ENCODE results near the gene PIP5K1A.
"Not testable (repeated sequence)": the region's sequence is repeated elsewhere in the genome, so short reads cannot be mapped to it uniquely, and the experiment has no call there.

Gene PIP5K1A

DNA sequence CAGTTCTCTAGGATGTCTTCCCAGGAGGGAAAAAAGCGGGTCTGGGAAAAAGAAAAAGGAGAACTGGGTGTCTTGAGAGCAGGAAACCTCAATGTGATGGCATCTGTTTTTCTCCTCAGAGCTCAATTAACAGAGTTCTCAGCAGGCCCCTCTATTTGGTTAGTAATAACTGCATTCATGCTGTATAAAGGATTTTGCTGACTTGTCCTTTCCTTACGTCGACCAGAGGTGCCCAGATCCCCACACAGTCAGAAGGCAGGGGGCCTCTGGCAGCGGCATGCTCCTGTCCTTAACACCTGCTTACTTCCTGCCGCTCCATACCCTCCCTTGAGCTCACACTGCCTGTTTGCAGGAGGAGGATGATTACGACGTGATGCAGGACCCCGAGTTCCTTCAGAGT, 68.5 kb downstream of the PIP5K1A start:
- DNase-seq, result no peak
- Histone ChIP-seq H3K4me2 (ENCODE audit: low read length) (no peak overlapping the region), H3K9ac (ENCODE audit: low read length) (no peak overlapping the region), H2BK120ac (ENCODE audit: insufficient read depth, low read length, poor library complexity) (no peak overlapping the region), H4K8ac (ENCODE audit: low read depth, low read length) (no peak overlapping the region), H2BK5ac (ENCODE audit: low read depth, low read length, poor library complexity) (no peak overlapping the region), H3K4ac (ENCODE audit: low read depth, low read length) (no peak overlapping the region), H3K14ac (ENCODE audit: low read length) (no peak overlapping the region), H3K27me3 (ENCODE audit: insufficient read depth, low read length) (no peaks in the 10 kb centered on the region), H3K36me3 (ENCODE audit: control insufficient read depth in 1 of 2, insufficient read depth in 2 of 2, low read length in 2 of 2) (peaks cover 39 to 52% of the 10 kb centered on the region in 2 experiments), H2AFZ (ENCODE audit: insufficient read depth, low read length, poor library complexity) (no peak overlapping the region), H3K79me2 (ENCODE audit: control insufficient read depth, insufficient read depth, low read length, poor library complexity) (no peaks in the 10 kb centered on the region), H2AK5ac (ENCODE audit: low read length) (no peak overlapping the region), H3K4me1 (ENCODE audit: control insufficient read depth in 1 of 2, insufficient read depth in 2 of 2, low read length in 2 of 2) (no peaks in the 10 kb centered on the region), H3K23ac (ENCODE audit: low read length) (no peak overlapping the region), H4K12ac (ENCODE audit: low read depth, low read length) (no peak overlapping the region), H2BK12ac (ENCODE audit: low read length) (no peak overlapping the region), H3K4me3 (ENCODE audit: low read depth, low read length) (no peak overlapping the region), H4K91ac (ENCODE audit: low read depth, low read length) (no peak overlapping the region), H3K9me3 (ENCODE audit: insufficient read depth, low read depth, low read length) (no peaks in the 10 kb centered on the region), H3K18ac (ENCODE audit: low read length) (no peak overlapping the region), H3K27ac (ENCODE audit: low read depth, low read length) (no peak overlapping the region), H3K79me1 (ENCODE audit: low read length) (no peaks in the 10 kb centered on the region)
- no CpG with 5 or more reads among the region's 8 CpGs for WGBS (ENCODE audit: extremely low coverage, insufficient coverage, insufficient read length)

DNA sequence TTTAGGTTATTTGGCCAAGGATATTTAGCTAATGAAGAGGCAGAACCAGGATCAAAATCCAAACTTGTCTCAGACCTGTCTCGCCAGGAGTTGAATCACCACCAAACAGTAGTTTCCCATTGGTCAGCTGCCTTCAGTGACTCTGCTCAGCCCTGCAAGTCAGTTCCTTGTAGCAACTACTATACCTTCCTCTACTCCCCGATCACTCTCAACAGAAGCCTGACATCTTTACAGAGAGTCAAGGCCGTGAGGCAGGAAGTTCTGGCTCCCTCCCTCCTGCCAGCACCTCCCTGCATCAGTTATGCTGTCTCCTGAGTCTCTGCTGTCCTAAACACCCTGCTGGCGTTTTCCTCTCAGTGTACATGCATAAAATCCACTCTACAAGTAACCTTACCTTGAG, 69.4 kb downstream of the PIP5K1A start:
- Histone ChIP-seq H2AK5ac (ENCODE audit: low read length) (no peak overlapping the region), H4K91ac (ENCODE audit: low read depth, low read length) (no peak overlapping the region), H3K79me1 (ENCODE audit: low read length) (no peaks in the 10 kb centered on the region), H3K79me2 (ENCODE audit: control insufficient read depth, insufficient read depth, low read length, poor library complexity) (no peaks in the 10 kb centered on the region), H3K9me3 (ENCODE audit: insufficient read depth, low read depth, low read length) (no peaks in the 10 kb centered on the region), H3K27me3 (ENCODE audit: insufficient read depth, low read length) (no peaks in the 10 kb centered on the region), H3K9ac (ENCODE audit: low read length) (no peak overlapping the region), H3K4me2 (ENCODE audit: low read length) (no peak overlapping the region), H3K4ac (ENCODE audit: low read depth, low read length) (no peak overlapping the region), H3K18ac (ENCODE audit: low read length) (no peak overlapping the region), H2BK12ac (ENCODE audit: low read length) (no peak overlapping the region), H3K14ac (ENCODE audit: low read length) (no peak overlapping the region), H2BK120ac (ENCODE audit: insufficient read depth, low read length, poor library complexity) (no peak overlapping the region), H2BK5ac (ENCODE audit: low read depth, low read length, poor library complexity) (no peak overlapping the region), H4K12ac (ENCODE audit: low read depth, low read length) (no peak overlapping the region), H3K23ac (ENCODE audit: low read length) (no peak overlapping the region), H4K8ac (ENCODE audit: low read depth, low read length) (no peak overlapping the region), H3K27ac (ENCODE audit: low read depth, low read length) (no peak overlapping the region), H2AFZ (ENCODE audit: insufficient read depth, low read length, poor library complexity) (no peak overlapping the region), H3K4me3 (ENCODE audit: low read depth, low read length) (no peak overlapping the region), H3K36me3 (ENCODE audit: control insufficient read depth in 1 of 2, insufficient read depth in 2 of 2, low read length in 2 of 2) (peaks cover 36 to 48% of the 10 kb centered on the region in 2 experiments), H3K4me1 (ENCODE audit: control insufficient read depth in 1 of 2, insufficient read depth in 2 of 2, low read length in 2 of 2) (no peaks in the 10 kb centered on the region)
- DNase-seq, result no peak
- no CpG with 5 or more reads among the region's 4 CpGs for WGBS (ENCODE audit: extremely low coverage, insufficient coverage, insufficient read length)

DNA sequence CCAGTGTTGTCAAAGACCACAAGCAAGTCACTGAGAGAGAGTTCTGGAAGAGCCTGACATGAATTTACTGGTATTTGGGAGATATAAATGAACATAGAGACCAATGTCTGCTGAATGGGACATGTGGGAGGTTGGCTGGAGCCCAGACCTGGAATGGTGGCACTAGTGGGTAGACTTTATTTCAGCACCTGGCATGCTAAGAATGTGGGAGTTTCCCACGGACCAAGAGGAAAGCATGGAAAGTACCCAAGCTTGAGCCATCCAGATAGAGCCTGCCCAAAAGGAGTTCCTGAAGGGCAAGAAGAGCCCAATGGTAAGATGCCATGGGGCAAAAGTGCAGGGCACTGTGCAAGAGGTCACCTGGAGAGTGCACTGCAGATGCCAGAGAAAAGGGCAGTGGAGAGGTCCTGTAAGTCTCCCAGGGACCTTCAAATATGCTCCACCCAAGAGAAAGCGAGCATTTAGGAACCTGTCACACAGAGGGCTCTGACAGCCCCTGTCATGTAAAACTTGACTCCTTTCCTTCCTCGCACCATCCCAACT, 75.6 kb downstream of the PIP5K1A start:
- Histone ChIP-seq H3K4me3 (ENCODE audit: low read depth, low read length) (no peak overlapping the region), H3K23ac (ENCODE audit: low read length) (no peak overlapping the region), H4K91ac (ENCODE audit: low read depth, low read length) (no peak overlapping the region), H2AFZ (ENCODE audit: insufficient read depth, low read length, poor library complexity) (no peak overlapping the region), H3K18ac (ENCODE audit: low read length) (no peak overlapping the region), H4K8ac (ENCODE audit: low read depth, low read length) (no peak overlapping the region), H3K9me3 (ENCODE audit: insufficient read depth, low read depth, low read length) (no peaks in the 10 kb centered on the region), H4K12ac (ENCODE audit: low read depth, low read length) (no peak overlapping the region), H3K79me2 (ENCODE audit: control insufficient read depth, insufficient read depth, low read length, poor library complexity) (no peaks in the 10 kb centered on the region), H2BK12ac (ENCODE audit: low read length) (no peak overlapping the region), H3K14ac (ENCODE audit: low read length) (no peak overlapping the region), H3K27ac (ENCODE audit: low read depth, low read length) (no peak overlapping the region), H2AK5ac (ENCODE audit: low read length) (no peak overlapping the region), H3K79me1 (ENCODE audit: low read length) (no peaks in the 10 kb centered on the region), H2BK5ac (ENCODE audit: low read depth, low read length, poor library complexity) (no peak overlapping the region), H3K9ac (ENCODE audit: low read length) (no peak overlapping the region), H3K4me2 (ENCODE audit: low read length) (no peak overlapping the region), H3K36me3 (ENCODE audit: control insufficient read depth in 1 of 2, insufficient read depth in 2 of 2, low read length in 2 of 2) (peaks cover 2% of the 10 kb centered on the region in 2 experiments), H3K4me1 (ENCODE audit: control insufficient read depth in 1 of 2, insufficient read depth in 2 of 2, low read length in 2 of 2) (no peaks in the 10 kb centered on the region), H3K27me3 (ENCODE audit: insufficient read depth, low read length) (no peaks in the 10 kb centered on the region), H3K4ac (ENCODE audit: low read depth, low read length) (no peak overlapping the region), H2BK120ac (ENCODE audit: insufficient read depth, low read length, poor library complexity) (no peak overlapping the region)
- no CpG with 5 or more reads among the region's 3 CpGs for WGBS (ENCODE audit: extremely low coverage, insufficient coverage, insufficient read length)
- no peak for DNase-seq

DNA sequence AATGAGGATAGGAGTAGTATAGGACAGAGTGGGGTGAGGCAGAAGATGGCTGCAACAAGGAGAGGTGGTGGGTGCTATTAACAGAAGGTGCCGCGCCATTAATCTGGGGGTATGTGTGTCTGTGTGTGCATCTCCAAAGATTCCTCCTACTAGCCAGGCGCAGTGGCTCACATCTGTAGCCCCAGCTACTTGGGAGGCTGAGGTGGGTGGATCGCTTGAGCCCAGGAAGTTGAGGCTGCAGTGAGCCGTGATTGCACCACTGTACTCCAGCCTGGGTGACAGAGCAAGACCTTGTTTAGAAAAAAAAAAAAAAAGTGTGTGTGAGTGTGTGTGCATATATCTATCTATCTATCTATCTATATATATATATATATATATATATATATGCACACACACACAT, 77.0 kb downstream of the PIP5K1A start:
- not testable (repeated sequence) for H3K4me3 ChIP-seq (ENCODE audit: low read depth, low read length); H3K27me3 ChIP-seq (ENCODE audit: insufficient read depth, low read length); H2AK5ac ChIP-seq (ENCODE audit: low read length); H3K79me1 ChIP-seq (ENCODE audit: low read length); H3K4me1 ChIP-seq (ENCODE audit: control insufficient read depth in 1 of 2, insufficient read depth in 2 of 2, low read length in 2 of 2); H4K12ac ChIP-seq (ENCODE audit: low read depth, low read length); H3K27ac ChIP-seq (ENCODE audit: low read depth, low read length); DNase-seq; H3K36me3 ChIP-seq (ENCODE audit: control insufficient read depth in 1 of 2, insufficient read depth in 2 of 2, low read length in 2 of 2); H4K91ac ChIP-seq (ENCODE audit: low read depth, low read length); H2BK120ac ChIP-seq (ENCODE audit: insufficient read depth, low read length, poor library complexity); H2BK5ac ChIP-seq (ENCODE audit: low read depth, low read length, poor library complexity); H3K18ac ChIP-seq (ENCODE audit: low read length); H3K9me3 ChIP-seq (ENCODE audit: insufficient read depth, low read depth, low read length); H3K14ac ChIP-seq (ENCODE audit: low read length); H2AFZ ChIP-seq (ENCODE audit: insufficient read depth, low read length, poor library complexity); H3K23ac ChIP-seq (ENCODE audit: low read length); H4K8ac ChIP-seq (ENCODE audit: low read depth, low read length); H3K79me2 ChIP-seq (ENCODE audit: control insufficient read depth, insufficient read depth, low read length, poor library complexity); H2BK12ac ChIP-seq (ENCODE audit: low read length); H3K4ac ChIP-seq (ENCODE audit: low read depth, low read length); H3K9ac ChIP-seq (ENCODE audit: low read length); H3K4me2 ChIP-seq (ENCODE audit: low read length)
- no CpG with 5 or more reads among the region's 5 CpGs for WGBS (ENCODE audit: extremely low coverage, insufficient coverage, insufficient read length)

All from trophoblast cell (in vitro differentiated cells and primary cell).